H9 (cell line): ENCODE measurements around the gene MYCBPAP. TPM values are rescaled to one million over a fixed set of nuclear protein-coding genes. Genes with fewer than 3 reads are reported as not detected.

Experiments
- DNase-seq: peaks from one replicate; pipeline ENCODE4 v3.0.0-alpha.2; 2017
- H2AFZ ChIP-seq: one replicate; pipeline ENCODE4 v1.6.1; 2013; ENCODE audit warnings: mild to moderate bottlenecking, low read length, control low read depth, moderate library complexity
- H2AK5ac ChIP-seq: 2 replicates; pipeline ENCODE4 v1.6.1; 2013; ENCODE audit warnings: low read length, control low read depth, mixed read lengths; ENCODE audit not compliant: insufficient read length
- H2BK120ac ChIP-seq: one replicate; pipeline ENCODE4 v1.6.1; 2013; ENCODE audit warnings: low read depth, mild to moderate bottlenecking, low read length, control low read depth, inconsistent platforms; ENCODE audit not compliant: poor library complexity, severe bottlenecking
- H2BK12ac ChIP-seq: 2 replicates; pipeline ENCODE4 v1.6.1; 2013; ENCODE audit warnings: low read length, control low read depth, mixed read lengths, low read depth; ENCODE audit not compliant: insufficient read length
- H2BK15ac ChIP-seq: 2 replicates; pipeline ENCODE4 v1.6.1; 2013; ENCODE audit warnings: low read depth, low read length, control low read depth
- H2BK20ac ChIP-seq: one replicate; pipeline ENCODE4 v1.6.1; 2013; ENCODE audit warnings: low read depth, mild to moderate bottlenecking, low read length, control low read depth, inconsistent platforms; ENCODE audit not compliant: poor library complexity, severe bottlenecking
- H2BK5ac ChIP-seq: 2 replicates; pipeline ENCODE4 v1.6.1; 2013; ENCODE audit warnings: low read length, control low read depth, mixed read lengths; ENCODE audit not compliant: insufficient read length
- H3K14ac ChIP-seq: 2 replicates; pipeline ENCODE4 v1.6.1; 2013; ENCODE audit warnings: low read length, control low read depth; ENCODE audit not compliant: insufficient read depth
- H3K18ac ChIP-seq: 2 replicates; pipeline ENCODE4 v1.6.1; 2013; ENCODE audit warnings: low read depth, mild to moderate bottlenecking, mixed read lengths, low read length, control low read depth; ENCODE audit not compliant: insufficient read length
- H3K23ac ChIP-seq: 2 replicates; pipeline ENCODE4 v1.6.1; 2013; ENCODE audit warnings: low read length, control low read depth, mixed read lengths, low read depth; ENCODE audit not compliant: insufficient read length
- H3K23me2 ChIP-seq: 2 replicates; pipeline ENCODE4 v1.6.1; 2013; ENCODE audit warnings: low read depth, mild to moderate bottlenecking, mixed read lengths, low read length, control low read depth; ENCODE audit not compliant: insufficient read length, poor library complexity, severe bottlenecking
- H3K27ac ChIP-seq: 2 replicates; pipeline ENCODE4 v1.5.1; 2013; ENCODE audit warnings: low read length, control low read depth, mixed read lengths, low read depth; ENCODE audit not compliant: insufficient read length
- H3K27me3 ChIP-seq: 2 replicates; pipeline ENCODE4 v1.6.1; 2013; ENCODE audit warnings: low read length, control low read depth, inconsistent platforms; ENCODE audit not compliant: insufficient read depth
- H3K4ac ChIP-seq: 2 replicates; pipeline ENCODE4 v1.6.1; 2013; ENCODE audit warnings: low read depth, mild to moderate bottlenecking, control low read depth, inconsistent platforms, low read length, moderate library complexity
- H3K4me1 ChIP-seq: 2 replicates; pipeline ENCODE4 v1.6.1; 2013; ENCODE audit warnings: low read length, control low read depth, inconsistent platforms; ENCODE audit not compliant: insufficient read depth
- H3K4me2 ChIP-seq: 2 replicates; pipeline ENCODE4 v1.6.1; 2013; ENCODE audit warnings: low read length, control low read depth, mixed read lengths; ENCODE audit not compliant: insufficient read length, insufficient read depth
- H3K56ac ChIP-seq: 2 replicates; pipeline ENCODE4 v1.6.1; 2013; ENCODE audit warnings: low read depth, mild to moderate bottlenecking, mixed read lengths, low read length, control low read depth; ENCODE audit not compliant: insufficient read length
- H3K79me1 ChIP-seq: 2 replicates; pipeline ENCODE4 v1.6.1; 2013; ENCODE audit warnings: low read depth, mild to moderate bottlenecking, moderate library complexity, low read length, control low read depth, inconsistent platforms; ENCODE audit not compliant: insufficient read depth, poor library complexity, severe bottlenecking
- H3K79me2 ChIP-seq: 2 replicates; pipeline ENCODE4 v1.6.1; 2013; ENCODE audit warnings: low read length, control low read depth, inconsistent platforms; ENCODE audit not compliant: insufficient read depth
- H3K9ac ChIP-seq: 2 replicates; pipeline ENCODE4 v1.6.1; 2013; ENCODE audit warnings: low read length, control low read depth, mixed read lengths; ENCODE audit not compliant: insufficient read length; ENCODE audit errors: extremely low read depth
- H3K9me3 ChIP-seq: one replicate; pipeline ENCODE4 v1.6.1; 2013; ENCODE audit warnings: low read depth, low read length, inconsistent platforms; ENCODE audit not compliant: control insufficient read depth
- H3T11ph ChIP-seq: one replicate; pipeline ENCODE4 v1.6.1; 2013; ENCODE audit warnings: mild to moderate bottlenecking, low read length, control low read depth, inconsistent platforms
- H4K20me1 ChIP-seq: one replicate; pipeline ENCODE4 v1.6.1; 2013; ENCODE audit not compliant: control insufficient read depth, insufficient read length, insufficient read depth
- H4K5ac ChIP-seq: 2 replicates; pipeline ENCODE4 v1.6.1; 2013; ENCODE audit warnings: low read depth, mild to moderate bottlenecking, mixed read lengths, low read length, control low read depth; ENCODE audit not compliant: insufficient read length
- H4K8ac ChIP-seq: replicated peaks from 2 replicates; pipeline ENCODE4 v1.6.1; 2013; ENCODE audit warnings: low read length, control low read depth, mixed read lengths, low read depth; ENCODE audit not compliant: insufficient read length
- H4K91ac ChIP-seq: 2 replicates; pipeline ENCODE4 v1.6.1; 2013; ENCODE audit warnings: low read depth, mild to moderate bottlenecking, moderate library complexity, mixed read lengths, low read length, control low read depth; ENCODE audit not compliant: insufficient read length
- H3K27ac Mint-ChIP-seq, 3 experiments: 2 replicates in 2 of 3; 3 replicates in 1 of 3; pipeline ENCODE4 v1.8.0; 2020 to 2021; ENCODE audit warnings: mixed read lengths in 3 of 3, mild to moderate bottlenecking in 1 of 3, moderate library complexity in 1 of 3
- H3K27me3 Mint-ChIP-seq: 2 replicates; pipeline ENCODE4 v1.8.0; 2021; ENCODE audit warnings: low read depth, mild to moderate bottlenecking, moderate library complexity, mixed read lengths
- H3K36me3 Mint-ChIP-seq, 3 experiments: 2 replicates in 2 of 3; 3 replicates in 1 of 3; pipeline ENCODE4 v1.8.0; 2020 to 2021; ENCODE audit warnings: low read depth in 3 of 3, mixed read lengths in 3 of 3; ENCODE audit not compliant: insufficient read depth in 1 of 3
- H3K4me1 Mint-ChIP-seq, 2 experiments: 2 replicates each; pipeline ENCODE4 v1.8.0; 2020; ENCODE audit warnings: mixed read lengths in 2 of 2
- H3K4me3 Mint-ChIP-seq, 2 experiments: 2 replicates in 1 of 2; 3 replicates in 1 of 2; pipeline ENCODE4 v1.8.0; 2020 to 2021; ENCODE audit warnings: mild to moderate bottlenecking in 2 of 2, mixed read lengths in 2 of 2, moderate library complexity in 1 of 2
- H3K9me3 Mint-ChIP-seq, 2 experiments: 2 replicates in 1 of 2; 3 replicates in 1 of 2; pipeline ENCODE4 v1.8.0; 2020; ENCODE audit warnings: mild to moderate bottlenecking in 2 of 2, mixed read lengths in 2 of 2, moderate library complexity in 1 of 2
- CTCF ChIP-seq: fragments of 200-600 bp; sonication (generic); conservative IDR thresholded peaks from 3 replicates; pipeline ENCODE4 v1.8.0; 2021; ENCODE audit warnings: antibody characterized with exemption, mild to moderate bottlenecking
- WGBS: extraction: QIAGEN DNeasy Blood & Tissue Kit; methylation state at CpG from one replicate; pipeline ENCODE4 v1.1.7; 2013; ENCODE audit warnings: missing lambda C conversion rate, low lambda C conversion rate, mixed read lengths; ENCODE audit not compliant: insufficient read length; ENCODE audit errors: extremely low coverage; 5-methylcytosine and 5-hydroxymethylcytosine counted together
- total RNA-seq: library from RNA; stranded (reverse); gene quantifications from 2 replicates; pipeline ENCODE4 v1.2.1, GENCODE V29; 2021

Gene MYCBPAP
- total RNA-seq, 1 experiment from 2014 or later, result 1.7 TPM

- Histone ChIP-seq H3K4me2 (no peak overlapping the region), H2BK5ac (no peak overlapping the region), H4K91ac (no peak overlapping the region), H3K18ac (no peak overlapping the region), H2AFZ (no peak overlapping the region), H4K5ac (no peak overlapping the region), H4K8ac (no peak overlapping the region), H3K23ac (no peak overlapping the region), H3K9ac (no peak overlapping the region), H3K79me2 (no peaks in the 10 kb centered on the region), H3K56ac (no peak overlapping the region), H3K9me3 (no peaks in the 10 kb centered on the region), H3K27me3 (no peaks in the 10 kb centered on the region), H2BK15ac (no peak overlapping the region), H3K14ac (no peak overlapping the region), H3K27ac (no peak overlapping the region), H2BK120ac (no peak overlapping the region), H2AK5ac (no peak overlapping the region), H3K79me1 (no peaks in the 10 kb centered on the region), H2BK20ac (no peak overlapping the region), H3T11ph (no peak overlapping the region), H3K4ac (no peak overlapping the region), H3K4me1 (no peaks in the 10 kb centered on the region), H4K20me1 (no peaks in the 10 kb centered on the region), H2BK12ac (no peak overlapping the region), H3K23me2 (no peaks in the 10 kb centered on the region)
- no CpG with 5 or more reads among the region's 6 CpGs for WGBS
- Mint-ChIP-seq H3K27ac (peak overlapping the region in 1 of 3 experiments; percentile 19; a peak in 1 of 7 replicates), H3K36me3 (no peaks in the 10 kb centered on the region), H3K4me3 (no peak overlapping the region), H3K9me3 (no peaks in the 10 kb centered on the region), H3K27me3 (peaks cover 12% of the 10 kb centered on the region), H3K4me1 (peaks cover 15 to 31% of the 10 kb centered on the region in 2 experiments)
- no peak for DNase-seq
- TF ChIP-seq CTCF, result no peak
These were observed 6.9 kb downstream of the MYCBPAP start for GRCh38 chr17:50514936-50515702.
